T follicular helper cell (primary cell): ENCODE results near the gene F7.
"Not testable (repeated sequence)": the region's sequence is repeated elsewhere in the genome, so short reads cannot be mapped to it uniquely, and the experiment has no call there.

ENCODE experiments used
- DNase-seq: peaks from one replicate; pipeline ENCODE4 v3.0.0-alpha.2; 2020; ENCODE audit warnings: low read depth

F7 gene

GRCh38 chr13:113072376-113072775, 33.2 kb upstream of the F7 start:
- no peak for DNase-seq

GRCh38 chr13:113073942-113074341, 31.6 kb upstream of the F7 start:
- DNase-seq: no peak

GRCh38 chr13:113074401-113074800, 31.2 kb upstream of the F7 start:
- no peak for DNase-seq

DNA sequence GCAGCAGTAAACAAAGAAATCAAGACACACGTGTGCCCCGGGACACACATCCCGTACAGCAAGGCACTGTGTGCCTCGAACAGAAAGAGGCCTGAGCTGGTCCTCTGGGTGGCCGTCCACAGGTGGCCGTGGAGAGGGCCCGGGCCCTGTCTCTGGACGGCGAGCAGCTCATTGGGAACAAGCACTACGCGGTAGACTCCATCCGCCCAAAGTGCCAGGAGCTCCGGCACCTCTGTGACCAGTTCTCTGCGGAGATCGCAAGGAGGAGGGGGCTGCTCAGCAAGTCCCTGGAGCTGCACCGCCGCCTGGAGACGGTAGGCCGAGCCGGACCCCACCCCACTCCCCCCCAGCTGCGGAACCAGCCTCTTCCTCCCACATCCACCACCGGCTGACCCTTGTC, 30.7 kb upstream of the F7 start:
- no peak for DNase-seq

DNA sequence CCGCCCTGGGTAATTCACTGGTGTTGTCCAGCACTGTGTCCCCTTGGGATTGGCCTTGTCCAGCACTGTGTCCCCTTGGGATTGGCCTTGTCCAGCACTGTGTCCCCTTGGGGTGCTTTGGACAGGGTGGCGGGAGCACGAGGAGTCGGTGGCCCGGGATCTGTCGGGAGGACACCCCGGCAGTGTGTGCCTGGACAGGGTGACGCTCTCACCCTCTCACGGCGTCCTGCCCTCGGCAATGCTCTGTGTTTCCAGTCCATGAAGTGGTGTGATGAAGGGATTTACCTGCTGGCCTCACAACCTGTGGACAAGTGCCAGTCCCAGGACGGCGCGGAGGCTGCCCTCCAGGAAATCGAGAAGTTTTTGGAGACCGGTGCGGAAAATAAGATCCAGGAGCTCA, 29.9 kb upstream of the F7 start:
- DNase-seq: no peak

DNA sequence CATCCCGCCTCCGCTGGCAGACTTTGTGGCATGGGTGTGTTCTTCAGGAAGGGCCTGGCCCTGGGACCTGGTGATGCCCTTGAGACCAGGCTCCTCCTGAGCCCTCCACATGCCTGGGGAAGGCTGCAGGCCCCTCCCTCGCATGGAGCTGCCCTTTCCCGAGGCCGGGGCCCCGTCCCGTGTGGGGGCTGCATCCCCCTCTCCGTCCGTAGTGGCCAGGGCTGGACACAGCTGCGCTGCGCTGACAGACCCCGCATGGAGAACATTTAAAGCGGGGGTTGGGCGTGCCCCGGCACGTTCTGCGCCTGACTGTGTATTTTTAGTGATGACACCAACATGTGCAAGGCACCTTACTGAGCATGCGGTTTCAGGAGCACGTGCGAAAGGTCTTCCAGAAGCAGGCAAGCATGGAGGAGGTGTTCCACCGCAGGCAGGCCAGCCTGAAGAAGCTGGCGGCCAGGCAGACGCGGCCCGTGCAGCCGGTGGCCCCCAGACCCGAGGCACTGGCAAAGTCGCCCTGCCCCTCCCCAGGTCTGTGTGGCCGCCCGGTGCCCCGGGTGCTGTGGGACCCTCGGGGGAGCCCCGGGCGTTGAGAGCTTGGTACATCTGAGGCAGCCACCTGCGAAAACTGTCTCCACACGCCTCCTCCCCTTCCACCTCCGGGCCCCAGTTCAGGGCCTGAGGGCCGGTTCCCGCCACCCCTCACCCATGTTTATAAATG, 28.8 kb upstream of the F7 start:
- DNase-seq: no peak

- no peak for DNase-seq
Measured at GRCh38 chr13:113077566-113077952, 28.0 kb upstream of the F7 start.

DNA sequence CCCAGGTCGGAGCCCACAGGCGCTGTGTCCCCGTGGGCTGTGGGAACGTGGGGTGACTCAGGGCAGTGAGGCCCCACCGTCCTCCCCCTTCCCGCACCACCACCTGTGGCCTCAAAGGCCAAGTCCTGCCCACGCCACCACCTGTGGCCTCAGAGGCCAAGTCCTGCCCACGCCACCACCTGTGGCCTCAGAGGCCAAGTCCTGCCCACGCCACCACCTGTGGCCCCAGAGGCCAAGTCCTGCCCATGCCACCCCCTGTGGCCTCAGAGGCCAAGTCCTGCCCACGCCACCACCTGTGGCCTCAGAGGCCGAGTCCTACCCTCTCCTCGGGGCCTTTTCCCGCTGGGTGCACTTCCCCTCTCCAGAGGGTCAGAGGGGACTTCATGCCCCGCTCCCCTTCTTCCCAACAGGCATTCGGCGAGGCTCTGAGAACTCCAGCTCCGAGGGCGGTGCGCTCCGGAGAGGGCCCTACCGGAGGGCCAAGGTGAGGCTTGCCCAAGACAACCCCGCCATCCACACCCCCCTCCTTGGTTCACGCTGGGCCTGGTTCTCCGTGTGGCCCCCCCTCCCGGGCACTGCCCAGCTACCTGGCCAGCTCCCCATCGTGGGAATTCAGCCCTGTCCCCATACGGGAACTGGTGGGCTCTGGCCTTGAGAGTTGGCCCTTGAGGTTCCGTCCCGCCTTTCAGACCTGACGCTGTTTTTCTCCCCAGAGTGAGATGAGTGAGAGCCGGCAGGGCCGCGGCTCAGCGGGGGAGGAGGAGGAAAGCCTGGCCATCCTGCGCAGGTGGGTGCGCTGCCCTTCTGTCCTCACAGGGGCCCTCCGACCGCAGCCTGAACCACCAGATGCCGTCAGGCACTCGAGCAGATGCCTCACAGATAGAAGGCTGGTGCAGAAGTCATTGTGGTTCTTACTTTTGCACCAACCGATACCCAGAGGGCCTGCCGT, 27.4 kb upstream of the F7 start:
- no peak for DNase-seq

DNA sequence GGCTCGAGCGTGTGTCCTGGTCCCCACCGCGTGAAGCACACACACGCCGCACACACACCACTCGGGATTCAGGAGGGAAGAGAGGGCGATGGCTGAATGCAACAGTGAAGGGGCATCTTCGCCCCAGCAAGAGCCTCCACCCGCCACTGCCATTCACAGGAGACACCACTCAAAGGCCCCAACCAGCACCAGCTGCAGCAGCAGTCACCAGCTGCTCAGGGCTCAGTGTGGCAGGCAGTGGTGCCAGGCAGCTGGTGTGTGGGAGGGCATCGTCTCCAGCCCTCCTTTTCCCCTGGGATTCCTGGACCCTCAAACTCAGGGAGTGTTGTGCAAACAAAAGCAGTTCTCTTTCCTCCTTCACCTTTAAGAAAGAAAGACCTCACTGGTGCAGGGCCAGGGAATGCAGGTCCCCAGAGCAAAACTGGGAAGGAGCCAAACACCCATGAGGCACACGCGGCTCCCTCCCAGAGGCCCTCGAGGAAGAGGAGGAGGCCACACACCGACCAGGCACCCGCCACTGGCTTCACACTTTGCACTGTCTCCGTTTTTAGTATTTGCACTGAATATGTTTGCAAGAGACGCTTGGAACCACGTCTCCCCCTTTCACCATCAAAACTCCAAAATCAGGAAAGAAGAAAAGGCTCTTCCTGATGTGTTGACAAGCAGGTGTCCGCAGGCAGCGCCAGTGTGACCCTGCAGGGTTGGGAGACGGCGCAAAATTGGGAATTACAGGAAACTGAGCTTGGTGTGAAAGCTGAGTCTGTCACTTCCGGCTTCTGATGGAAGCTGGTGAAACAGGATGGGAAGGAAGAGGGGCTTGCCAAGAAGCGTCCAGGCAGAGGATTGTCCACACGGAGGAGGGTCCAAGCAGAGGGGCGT, 26.4 kb upstream of the F7 start:
- DNase-seq: no peak

DNA sequence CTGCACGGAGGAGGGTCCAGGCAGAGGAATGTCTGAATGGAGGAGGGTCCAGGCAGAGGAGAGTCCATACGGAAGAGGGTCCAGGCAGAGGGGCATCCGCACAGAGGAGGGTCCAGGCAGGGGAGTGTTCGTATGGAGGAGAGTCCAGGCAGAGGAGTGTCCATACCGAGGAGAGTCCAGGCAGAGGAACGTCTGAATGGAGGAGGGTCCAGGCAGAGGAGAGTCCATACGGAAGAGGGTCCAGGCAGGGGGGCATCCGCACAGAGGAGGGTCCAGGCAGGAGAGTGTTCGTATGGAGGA, 25.9 kb upstream of the F7 start:
- DNase-seq: not testable (repeated sequence)

DNA sequence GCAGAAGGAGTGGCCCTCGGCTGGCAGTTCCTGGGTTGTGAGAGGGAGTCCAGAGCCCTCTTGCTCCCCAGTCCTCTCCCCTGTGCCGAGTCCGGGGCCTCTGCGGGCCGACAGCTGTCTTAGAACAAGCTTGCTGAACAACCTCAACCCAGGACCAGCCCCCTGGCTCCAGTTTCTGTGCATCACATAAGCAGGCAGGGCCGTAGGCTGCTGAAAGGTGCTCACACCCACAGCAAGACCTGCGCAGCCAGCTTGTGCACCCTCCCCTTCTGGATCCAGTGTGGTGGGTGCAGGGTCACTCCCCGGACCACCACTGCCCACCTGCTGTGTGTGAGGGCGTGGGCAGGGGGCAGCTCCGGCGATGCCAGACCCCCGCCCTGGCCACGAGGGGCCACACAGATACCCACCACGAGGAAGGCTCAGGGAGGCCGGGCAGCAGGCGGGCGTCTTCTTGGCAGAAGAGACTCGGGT, 25.2 kb upstream of the F7 start:
- no peak for DNase-seq

- no peak for DNase-seq
Measured at GRCh38 chr13:113080901-113081521, 24.6 kb upstream of the F7 start.

DNA sequence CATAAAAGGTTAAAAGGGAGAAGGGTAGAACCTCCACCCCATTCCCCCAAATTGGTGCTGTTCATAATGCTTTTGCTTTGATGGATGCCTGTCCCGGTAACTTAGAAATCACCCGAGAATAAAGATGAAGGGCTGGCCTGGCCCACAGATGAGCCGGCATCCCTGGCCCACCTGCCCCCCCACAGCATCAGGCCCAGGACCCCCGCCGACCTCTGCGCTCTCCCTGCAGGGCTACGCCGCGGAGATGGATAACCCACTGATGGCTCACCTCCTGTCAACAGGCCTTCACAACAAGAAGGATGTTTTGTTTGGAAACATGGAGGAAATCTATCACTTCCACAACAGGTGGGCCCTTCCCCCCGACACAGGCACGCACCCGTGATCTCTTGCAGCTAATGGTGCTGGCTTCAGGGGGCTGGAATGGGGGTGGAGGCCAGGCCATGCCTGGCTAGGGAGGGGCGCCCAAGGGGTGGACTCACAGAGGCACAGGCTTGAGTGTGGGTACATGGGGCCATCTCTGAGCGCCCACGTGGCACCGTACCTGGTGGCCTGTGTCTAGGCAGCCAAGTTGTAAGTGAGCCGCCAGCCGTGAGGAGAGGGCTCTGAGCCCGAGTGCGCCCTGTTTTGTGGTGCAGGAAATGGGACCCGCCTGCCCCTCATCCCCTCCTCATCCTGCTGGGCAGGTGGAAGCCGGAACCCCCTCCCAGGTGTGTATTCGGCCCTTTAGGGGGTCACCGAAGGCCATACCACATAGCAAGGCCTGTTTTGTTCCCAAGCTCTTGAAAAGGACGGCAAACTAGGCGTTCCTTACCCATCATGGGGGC, 23.2 kb upstream of the F7 start:
- DNase-seq: no peak

GRCh38 chr13:113083022-113083373, 22.6 kb upstream of the F7 start:
- DNase-seq: no peak

DNA sequence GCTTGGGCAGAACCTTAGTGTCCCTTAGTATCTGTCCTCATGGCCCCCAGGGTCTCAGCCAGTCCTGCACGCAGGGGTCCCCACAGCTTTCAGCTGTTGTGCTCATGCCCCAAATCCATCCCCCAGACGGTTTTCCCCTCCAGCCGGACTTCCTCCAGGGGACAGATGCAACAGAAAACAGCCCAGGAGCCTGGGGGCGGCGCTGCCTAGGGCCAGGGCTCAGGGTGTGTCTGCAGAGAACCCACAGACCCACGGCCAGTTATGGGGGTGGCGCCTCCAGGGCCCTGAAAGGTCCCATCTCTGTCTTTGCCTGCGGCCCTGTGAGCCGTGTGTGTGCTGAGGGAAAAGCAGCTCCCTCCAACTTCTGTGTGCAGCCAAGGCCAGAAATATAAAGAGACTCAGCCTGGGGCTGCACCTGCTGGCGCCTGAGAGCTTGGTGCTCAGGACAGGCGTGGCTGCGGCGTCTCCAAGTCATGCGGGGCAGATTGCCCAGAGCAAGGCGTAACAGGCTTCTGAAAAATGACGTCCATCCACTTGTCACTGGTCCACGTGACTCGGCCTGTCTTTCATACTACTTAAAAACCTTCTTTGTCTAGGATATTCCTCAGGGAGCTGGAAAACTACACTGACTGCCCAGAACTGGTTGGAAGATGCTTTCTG, 22.1 kb upstream of the F7 start:
- DNase-seq: no peak

DNA sequence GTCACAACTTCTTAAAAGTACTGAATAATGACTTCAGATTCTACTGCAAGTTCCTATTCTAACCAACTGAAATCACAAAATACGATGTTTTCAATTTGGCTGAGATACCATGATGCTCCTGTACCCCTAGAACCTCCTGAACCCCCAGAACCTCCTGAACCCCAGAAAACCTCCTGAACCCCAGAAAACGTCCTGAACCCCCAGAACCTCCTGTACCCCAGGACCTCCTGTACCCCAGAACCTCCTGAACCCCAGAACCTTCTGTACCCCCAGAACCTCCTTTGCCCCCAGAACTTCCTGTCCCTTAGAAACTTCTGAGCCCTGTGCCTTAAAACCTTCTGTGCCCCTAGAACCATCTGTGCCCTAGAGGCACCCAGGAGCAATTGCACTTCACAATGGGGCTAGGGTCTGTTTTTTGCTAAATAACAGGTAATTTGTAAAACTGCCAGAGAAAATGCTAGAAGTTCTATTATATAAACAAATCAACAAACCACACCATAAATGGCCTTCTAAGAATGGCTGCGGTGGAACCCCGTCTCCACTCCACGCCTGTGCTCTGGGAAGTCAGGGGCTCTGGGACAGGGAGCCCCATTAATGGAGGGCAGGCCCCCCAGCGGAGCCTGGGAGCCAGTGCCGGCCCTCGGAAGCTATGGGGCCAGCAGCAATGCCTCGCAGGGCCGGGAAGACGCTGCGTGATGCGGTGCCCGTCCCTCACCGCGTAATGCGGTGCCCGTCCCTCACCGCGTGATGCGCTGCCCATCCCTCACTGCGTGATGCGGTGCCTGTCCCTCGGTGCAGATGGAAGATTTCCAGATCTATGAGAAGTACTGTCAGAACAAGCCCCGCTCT, 21.3 kb upstream of the F7 start:
- DNase-seq: no peak

DNA sequence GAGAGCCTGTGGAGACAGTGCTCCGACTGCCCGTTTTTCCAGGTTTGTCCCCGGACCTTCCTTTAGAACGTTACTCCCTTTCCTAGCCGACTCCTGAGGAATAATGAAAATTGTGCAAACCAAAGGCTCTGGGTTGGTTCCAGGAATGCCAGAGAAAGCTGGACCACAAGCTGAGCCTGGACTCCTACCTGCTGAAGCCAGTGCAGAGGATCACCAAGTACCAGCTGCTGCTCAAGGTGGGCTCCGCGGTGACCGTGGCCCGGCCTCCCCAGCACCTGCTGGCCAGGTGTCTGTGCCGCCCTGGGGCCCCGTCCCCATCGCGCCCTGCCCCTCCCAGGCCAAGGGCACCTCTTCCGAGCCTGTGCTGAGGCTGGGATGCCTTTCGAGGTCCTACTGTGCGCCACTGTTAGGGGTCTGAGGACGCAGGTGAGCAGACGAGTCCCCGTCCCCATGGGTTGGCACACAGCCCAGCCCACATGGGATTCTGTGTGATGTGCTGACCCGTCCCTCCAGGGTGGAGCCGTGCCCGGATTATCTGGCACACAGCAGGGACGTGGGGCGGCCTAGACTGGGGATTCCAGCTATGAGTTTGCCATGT, 20.5 kb upstream of the F7 start:
- DNase-seq: no peak

DNA sequence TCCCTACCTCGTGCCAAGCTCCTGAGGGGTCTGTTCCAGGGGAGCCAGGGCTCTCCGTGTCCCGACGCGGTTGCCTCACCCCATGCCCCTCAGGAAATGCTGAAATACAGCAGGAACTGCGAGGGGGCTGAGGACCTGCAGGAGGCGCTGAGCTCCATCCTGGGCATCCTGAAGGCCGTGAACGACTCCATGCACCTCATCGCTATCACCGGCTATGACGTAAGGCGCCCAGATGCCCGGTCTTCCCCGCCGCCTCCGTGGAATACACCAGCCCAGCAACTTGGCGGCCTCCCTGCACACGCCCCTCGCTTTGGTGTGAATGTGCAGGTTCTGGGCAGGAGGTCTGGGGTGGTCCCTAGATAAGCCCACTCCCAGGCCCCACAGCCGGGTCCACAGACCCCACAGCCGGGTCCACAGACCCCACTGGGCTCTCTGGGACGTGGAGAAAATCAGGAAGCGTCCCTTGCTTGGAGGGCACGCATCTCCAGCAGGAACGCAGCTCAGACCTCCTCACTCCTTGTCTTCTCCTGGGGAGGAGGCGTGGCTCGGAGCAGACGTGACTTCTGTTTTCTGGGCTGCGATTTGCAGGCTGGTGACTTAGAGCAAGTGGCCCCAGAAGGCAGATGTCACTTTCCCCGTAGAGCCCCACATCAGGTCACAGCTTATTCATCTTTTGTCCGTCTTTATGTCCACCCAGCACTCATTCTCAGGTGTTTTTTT, 19.4 kb upstream of the F7 start:
- no peak for DNase-seq
